Measurements from ENCODE around the gene CCNL2. TPM values are rescaled to one million over a fixed set of nuclear protein-coding genes. Genes with fewer than 3 reads are reported as not detected.

The CCNL2 gene
- total and polyA plus RNA-seq, 2 of the 13 experiments (the other 11 are each of a cell fraction or from before 2014, with no cell fraction given) = 105 to 340 TPM

- no peak for TF ChIP-seq ZBTB40 (IDR thresholded peaks at IDR 0.05)
- no peak for TF ChIP-seq ZBTB40 (CRISPR knock-in tag; IDR thresholded peaks at IDR 0.05)
- TF ChIP-seq NFYB (CRISPR knock-in tag; IDR thresholded peaks at IDR 0.05) = no peak
- TF ChIP-seq PCBP2 (optimal IDR thresholded peaks at IDR 0.05; ENCODE audit: low read depth, low read length, poor library complexity, severe bottlenecking) = no peak
- TF ChIP-seq POLR2G (IDR thresholded peaks at IDR 0.05; ENCODE audit: low read depth, low read length) = peak; percentile 48
- no peak for TF ChIP-seq ZNF550 (CRISPR knock-in tag; IDR thresholded peaks at IDR 0.05; ENCODE audit: borderline replicate concordance)
- no peak for TF ChIP-seq ZNF224 (CRISPR knock-in tag; IDR thresholded peaks at IDR 0.05)
- no peak for TF ChIP-seq MED1 (CRISPR knock-in tag; IDR thresholded peaks at IDR 0.05)
- TF ChIP-seq ATF1 (CRISPR knock-in tag; IDR thresholded peaks at IDR 0.05) = no peak
- TF ChIP-seq ZSCAN5A (CRISPR knock-in tag; IDR thresholded peaks at IDR 0.05; ENCODE audit: borderline replicate concordance) = peak; percentile 27; the same call in 1 of the 2 replicates
- TF ChIP-seq ATF5 (CRISPR knock-in tag; IDR thresholded peaks at IDR 0.05; ENCODE audit: low read depth) = no peak
- TF ChIP-seq ZBTB37 (CRISPR knock-in tag; IDR thresholded peaks at IDR 0.05) = no peak
- TF ChIP-seq ZNF558 (CRISPR knock-in tag; IDR thresholded peaks at IDR 0.05; ENCODE audit: borderline replicate concordance) = no peak
- no peak for TF ChIP-seq CBX1 (IDR thresholded peaks at IDR 0.05; ENCODE audit: low read depth)
- TF ChIP-seq ZNF761 (CRISPR knock-in tag; conservative IDR thresholded peaks at IDR 0.05) = no peak
- no peak for TF ChIP-seq NFATC3 (CRISPR knock-in tag; IDR thresholded peaks at IDR 0.05)
- no peak for TF ChIP-seq ZFP41 (CRISPR knock-in tag; IDR thresholded peaks at IDR 0.05; ENCODE audit: borderline replicate concordance)
- TF ChIP-seq SMYD3 (CRISPR knock-in tag; IDR thresholded peaks at IDR 0.05) = no peak
Observed at GRCh38 chr1:1425753-1426495, 26.8 kb upstream of the CCNL2 start (continued).
